Measurements from ENCODE around the gene SCFD1. TPM values are rescaled to one million over a fixed set of nuclear protein-coding genes. Genes with fewer than 3 reads are reported as not detected.
A peak's percentile ranks its signal among the peaks of the same experiment; 100 is the strongest.

SCFD1 gene
- total and polyA plus RNA-seq, 10 donors = 45.7 to 105 (median 74.4) TPM

DNA sequence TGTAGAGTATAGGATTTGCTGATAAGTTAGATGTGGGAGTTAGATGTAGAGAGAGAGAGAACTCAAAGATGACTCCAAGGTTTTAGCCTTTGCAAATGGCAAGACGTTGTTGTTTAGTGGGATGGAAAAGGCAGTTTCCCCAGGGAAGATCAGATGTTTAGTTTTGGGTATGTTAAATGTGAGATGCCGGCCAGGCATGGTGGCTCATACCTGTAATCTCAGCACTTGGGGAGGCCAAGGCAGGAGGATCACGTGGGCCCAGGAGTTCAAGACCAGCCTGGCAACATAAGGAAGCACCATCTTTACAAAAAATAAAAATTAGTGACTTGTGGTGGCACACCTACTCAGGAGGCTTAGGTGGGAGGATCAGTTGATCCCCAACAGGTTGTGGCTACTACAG lies 33.5 kb downstream of the SCFD1 start:
- no peak overlapping the region for H3K4me3 ChIP-seq
- no peaks in the 10 kb centered on the region for H3K9me3 ChIP-seq
- H3K27ac ChIP-seq = no peak overlapping the region
- 94 to 97% (median 96%) methylated on average over 3 of the region's 3 CpGs for WGBS, 5 donors
- H3K27me3 ChIP-seq (replicated peaks in 1 of 7) = no peaks in the 10 kb centered on the region
- no peak for DNase-seq
- TF ChIP-seq, protein P1, sequence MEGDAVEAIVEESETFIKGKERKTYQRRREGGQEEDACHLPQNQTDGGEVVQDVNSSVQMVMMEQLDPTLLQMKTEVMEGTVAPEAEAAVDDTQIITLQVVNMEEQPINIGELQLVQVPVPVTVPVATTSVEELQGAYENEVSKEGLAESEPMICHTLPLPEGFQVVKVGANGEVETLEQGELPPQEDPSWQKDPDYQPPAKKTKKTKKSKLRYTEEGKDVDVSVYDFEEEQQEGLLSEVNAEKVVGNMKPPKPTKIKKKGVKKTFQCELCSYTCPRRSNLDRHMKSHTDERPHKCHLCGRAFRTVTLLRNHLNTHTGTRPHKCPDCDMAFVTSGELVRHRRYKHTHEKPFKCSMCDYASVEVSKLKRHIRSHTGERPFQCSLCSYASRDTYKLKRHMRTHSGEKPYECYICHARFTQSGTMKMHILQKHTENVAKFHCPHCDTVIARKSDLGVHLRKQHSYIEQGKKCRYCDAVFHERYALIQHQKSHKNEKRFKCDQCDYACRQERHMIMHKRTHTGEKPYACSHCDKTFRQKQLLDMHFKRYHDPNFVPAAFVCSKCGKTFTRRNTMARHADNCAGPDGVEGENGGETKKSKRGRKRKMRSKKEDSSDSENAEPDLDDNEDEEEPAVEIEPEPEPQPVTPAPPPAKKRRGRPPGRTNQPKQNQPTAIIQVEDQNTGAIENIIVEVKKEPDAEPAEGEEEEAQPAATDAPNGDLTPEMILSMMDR (IDR thresholded peaks at IDR 0.05 in 8 of 11, conservative IDR thresholded peaks at IDR 0.05 in 3 of 11) = no peak
- TF ChIP-seq POLR2A (IDR thresholded peaks at IDR 0.05) = no peak
- no peak for TF ChIP-seq POLR2AphosphoS5 (IDR thresholded peaks at IDR 0.05)
- intact Hi-C loops (cut with DNase I; ENCODE audit: low total_unique reads) = loop anchor here (5.0 to 10.0 kb wide), 2 partner anchors 252 to 699 kb away; no protein-coding TSS in a partner anchor
- H3K4me1 ChIP-seq = peaks cover 0 to 14% (median 0%) of the 10 kb centered on the region in 6 donors
- peaks cover 2 to 100% (median 55%) of the 10 kb centered on the region in 6 donors for H3K36me3 ChIP-seq

DNA sequence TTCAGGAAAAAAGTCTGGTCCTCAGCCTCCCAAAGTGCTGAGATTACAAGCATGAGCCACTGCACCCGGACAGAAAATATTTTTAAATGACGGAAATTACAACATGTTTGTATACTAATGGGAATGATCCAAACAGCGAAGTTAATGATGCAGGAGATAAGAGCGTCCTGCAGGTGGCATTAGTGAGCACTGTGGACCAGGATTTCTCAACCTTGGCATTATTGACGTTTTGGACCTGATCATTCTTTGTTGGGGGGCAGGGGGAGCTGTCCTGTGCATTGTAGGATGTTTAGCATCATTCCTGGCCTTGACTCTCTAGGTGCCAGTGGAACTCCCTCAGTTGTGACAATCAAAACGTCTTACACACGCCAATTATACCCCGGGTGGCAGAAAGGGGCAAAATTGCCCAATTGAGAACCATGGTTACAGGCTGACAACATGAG lies 34.1 kb downstream of the SCFD1 start:
- intact Hi-C loops (cut with DNase I; ENCODE audit: low total_unique reads) = loop anchor here (5.0 to 10.0 kb wide), 2 partner anchors 251 to 699 kb away; no protein-coding TSS in a partner anchor
- no peak for DNase-seq
- Histone ChIP-seq H3K9me3 (no peaks in the 10 kb centered on the region), H3K36me3 (peaks cover 2 to 100% (median 54%) of the 10 kb centered on the region in 6 donors), H3K27me3 (replicated peaks in 1 of 7) (no peaks in the 10 kb centered on the region), H3K27ac (peak overlapping the region in 1 of 8 donors; percentile 5), H3K4me1 (peaks cover 0 to 14% (median 0%) of the 10 kb centered on the region in 6 donors), H3K4me3 (no peak overlapping the region)
- TF ChIP-seq POLR2A (IDR thresholded peaks at IDR 0.05) (no peak), POLR2AphosphoS5 (IDR thresholded peaks at IDR 0.05) (no peak)
- TF ChIP-seq, protein P1 (IDR thresholded peaks at IDR 0.05 in 8 of 11, conservative IDR thresholded peaks at IDR 0.05 in 3 of 11) = peak in 10 of 11 experiments; percentile 32 to 66 (median 58)
- WGBS, 5 donors = 56 to 70% (median 59%) methylated on average over 8 of the region's 8 CpGs

DNA sequence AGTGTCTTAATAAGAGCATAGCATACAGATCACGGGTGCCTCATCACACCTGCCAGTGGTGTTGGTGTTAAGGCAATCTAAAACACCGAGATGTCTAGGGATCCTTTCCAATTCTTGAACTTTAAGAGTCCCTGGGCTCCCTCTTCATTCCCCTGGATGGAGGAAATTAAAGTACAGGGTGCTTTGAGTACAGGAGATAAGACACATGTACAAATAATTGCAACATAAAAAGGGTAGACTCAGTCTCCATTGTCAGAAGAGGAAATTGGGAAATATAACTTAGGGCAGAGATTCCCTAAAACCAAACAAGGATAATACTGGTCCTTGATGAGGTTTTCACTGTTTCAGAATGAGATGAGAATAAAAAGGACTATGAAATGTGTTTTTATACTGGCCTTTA lies 34.9 kb downstream of the SCFD1 start:
- Histone ChIP-seq H3K4me1 (peaks cover 0 to 14% (median 0%) of the 10 kb centered on the region in 6 donors), H3K4me3 (no peak overlapping the region), H3K36me3 (peaks cover 2 to 99% (median 50%) of the 10 kb centered on the region in 6 donors), H3K9me3 (no peaks in the 10 kb centered on the region), H3K27me3 (replicated peaks in 1 of 7) (no peaks in the 10 kb centered on the region), H3K27ac (no peak overlapping the region)
- DNase-seq = no peak
- TF ChIP-seq, protein P1 (IDR thresholded peaks at IDR 0.05 in 8 of 11, conservative IDR thresholded peaks at IDR 0.05 in 3 of 11) = no peak
- TF ChIP-seq POLR2A (IDR thresholded peaks at IDR 0.05) (no peak), POLR2AphosphoS5 (IDR thresholded peaks at IDR 0.05) (no peak)
- 81 to 100% (median 90%) methylated on average over 2 of the region's 2 CpGs for WGBS, 5 donors
- intact Hi-C loops (cut with DNase I; ENCODE audit: low total_unique reads) = loop anchor here (5.0 to 10.0 kb wide), 2 partner anchors 250 to 698 kb away; no protein-coding TSS in a partner anchor

DNA sequence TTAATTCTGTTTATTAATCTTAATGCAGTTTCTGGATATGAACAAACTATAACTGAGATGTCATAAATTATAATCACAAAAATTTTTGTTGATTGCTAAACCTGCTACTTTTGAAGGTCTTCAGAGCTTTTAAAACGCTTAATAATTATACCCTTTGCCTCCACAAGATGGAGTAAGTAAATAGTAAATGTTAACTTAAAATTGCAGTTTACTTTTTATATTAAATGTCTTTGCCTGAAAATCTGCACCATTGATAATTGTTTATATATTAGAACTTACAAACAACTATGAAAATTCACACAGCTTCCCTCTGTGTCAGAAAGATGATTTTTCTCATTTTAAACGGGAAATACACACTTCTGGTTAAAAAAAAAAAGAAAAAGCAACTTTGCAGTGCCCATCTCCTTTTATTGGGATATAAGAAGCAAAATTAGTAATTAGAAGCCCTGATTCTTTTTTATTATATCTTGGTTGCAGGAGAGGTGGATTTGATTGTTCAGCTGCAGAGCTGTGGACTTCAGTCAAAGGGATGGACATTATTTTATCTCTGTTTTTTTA lies 35.6 kb downstream of the SCFD1 start:
- peaks cover 0 to 14% (median 0%) of the 10 kb centered on the region in 6 donors for H3K4me1 ChIP-seq
- H3K9me3 ChIP-seq = no peaks in the 10 kb centered on the region
- H3K4me3 ChIP-seq = no peak overlapping the region
- TF ChIP-seq, protein P1 (IDR thresholded peaks at IDR 0.05 in 8 of 11, conservative IDR thresholded peaks at IDR 0.05 in 3 of 11) = peak in 5 of 11 experiments; percentile 14 to 34 (median 29)
- TF ChIP-seq POLR2AphosphoS5 (IDR thresholded peaks at IDR 0.05) (no peak), POLR2A (IDR thresholded peaks at IDR 0.05) (no peak)
- intact Hi-C loops (cut with DNase I; ENCODE audit: low total_unique reads) = loop anchor here (5.0 to 10.0 kb wide), 2 partner anchors 250 to 697 kb away; no protein-coding TSS in a partner anchor
- no peak overlapping the region for H3K27ac ChIP-seq
- DNase-seq = no peak
- H3K36me3 ChIP-seq = peaks cover 2 to 99% (median 47%) of the 10 kb centered on the region in 6 donors
- WGBS, 5 donors = 53 to 64% (median 59%) methylated on average over 2 of the region's 2 CpGs
- H3K27me3 ChIP-seq (replicated peaks in 1 of 7) = no peaks in the 10 kb centered on the region

Data from spleen (tissue), 11 donors.